ENCODE measurements around the gene UCK2. TPM values are rescaled to one million over a fixed set of nuclear protein-coding genes. Genes with fewer than 3 reads are reported as not detected.

Gene UCK2
- total RNA-seq, 1 experiment from 2014 or later = 91.2 TPM

DNA sequence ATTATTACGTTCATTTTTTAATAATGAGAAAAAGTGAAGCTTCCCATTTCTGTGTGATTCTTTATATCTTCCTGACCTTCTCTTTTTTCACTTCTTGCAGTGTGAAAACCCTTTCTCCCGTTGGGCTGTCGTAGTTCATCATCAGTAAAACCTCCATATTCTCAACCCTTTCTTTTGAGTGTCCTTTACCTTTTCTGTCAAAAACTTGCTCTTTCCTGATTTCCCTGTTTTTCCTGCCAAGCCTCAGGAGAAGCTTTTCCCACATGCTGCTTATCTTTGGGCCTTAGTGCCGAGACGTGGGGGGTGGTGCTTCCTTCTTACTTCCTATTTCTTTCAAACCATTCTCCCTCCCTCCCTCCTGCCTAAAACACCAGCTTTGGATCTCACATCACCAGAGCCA is 46.1 kb downstream of the UCK2 start:
- 0 out of 2 replicates have a peak, but pooled peaks cover under 1% of the 10 kb centered on the region for H3K4me1 ChIP-seq (ENCODE audit: control insufficient read depth, insufficient read depth, low read length)
- no peak for ATAC-seq
- peaks cover 31% of the 10 kb centered on the region for H3K9me3 ChIP-seq (ENCODE audit: control insufficient read depth, insufficient read depth, low read depth, low read length)
- H3K27ac ChIP-seq (ENCODE audit: low read length) = no peak overlapping the region
- H3K36me3 ChIP-seq (ENCODE audit: control insufficient read depth, insufficient read depth, low read length) = no peaks in the 10 kb centered on the region
- intact Hi-C loops (cut with micrococcal nuclease; ENCODE audit: unreplicated experiment) = no loop called here
- ChIA-PET CTCF (no interaction called here), POLR2A (no interaction called here)
- BruUV-seq (replicated peaks) = no TSS peak
- no peaks in the 10 kb centered on the region for H3K27me3 ChIP-seq (ENCODE audit: control insufficient read depth, insufficient read depth, low read length)
- TF ChIP-seq POLR2AphosphoS5 (IDR thresholded peaks at IDR 0.05; ENCODE audit: low read depth, low read length) (no peak), TCF7L2 (IDR thresholded peaks at IDR 0.05; ENCODE audit: low read depth, low read length) (no peak), SIN3A (IDR thresholded peaks at IDR 0.05; ENCODE audit: borderline replicate concordance, insufficient read depth, low read depth, low read length) (no peak)
- TF ChIP-seq, protein P1, sequence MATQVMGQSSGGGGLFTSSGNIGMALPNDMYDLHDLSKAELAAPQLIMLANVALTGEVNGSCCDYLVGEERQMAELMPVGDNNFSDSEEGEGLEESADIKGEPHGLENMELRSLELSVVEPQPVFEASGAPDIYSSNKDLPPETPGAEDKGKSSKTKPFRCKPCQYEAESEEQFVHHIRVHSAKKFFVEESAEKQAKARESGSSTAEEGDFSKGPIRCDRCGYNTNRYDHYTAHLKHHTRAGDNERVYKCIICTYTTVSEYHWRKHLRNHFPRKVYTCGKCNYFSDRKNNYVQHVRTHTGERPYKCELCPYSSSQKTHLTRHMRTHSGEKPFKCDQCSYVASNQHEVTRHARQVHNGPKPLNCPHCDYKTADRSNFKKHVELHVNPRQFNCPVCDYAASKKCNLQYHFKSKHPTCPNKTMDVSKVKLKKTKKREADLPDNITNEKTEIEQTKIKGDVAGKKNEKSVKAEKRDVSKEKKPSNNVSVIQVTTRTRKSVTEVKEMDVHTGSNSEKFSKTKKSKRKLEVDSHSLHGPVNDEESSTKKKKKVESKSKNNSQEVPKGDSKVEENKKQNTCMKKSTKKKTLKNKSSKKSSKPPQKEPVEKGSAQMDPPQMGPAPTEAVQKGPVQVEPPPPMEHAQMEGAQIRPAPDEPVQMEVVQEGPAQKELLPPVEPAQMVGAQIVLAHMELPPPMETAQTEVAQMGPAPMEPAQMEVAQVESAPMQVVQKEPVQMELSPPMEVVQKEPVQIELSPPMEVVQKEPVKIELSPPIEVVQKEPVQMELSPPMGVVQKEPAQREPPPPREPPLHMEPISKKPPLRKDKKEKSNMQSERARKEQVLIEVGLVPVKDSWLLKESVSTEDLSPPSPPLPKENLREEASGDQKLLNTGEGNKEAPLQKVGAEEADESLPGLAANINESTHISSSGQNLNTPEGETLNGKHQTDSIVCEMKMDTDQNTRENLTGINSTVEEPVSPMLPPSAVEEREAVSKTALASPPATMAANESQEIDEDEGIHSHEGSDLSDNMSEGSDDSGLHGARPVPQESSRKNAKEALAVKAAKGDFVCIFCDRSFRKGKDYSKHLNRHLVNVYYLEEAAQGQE (IDR thresholded peaks at IDR 0.05; ENCODE audit: insufficient read depth in 1 of 2, low read depth in 2 of 2, low read length in 1 of 2) = no peak
- TF ChIP-seq, protein P2, sequence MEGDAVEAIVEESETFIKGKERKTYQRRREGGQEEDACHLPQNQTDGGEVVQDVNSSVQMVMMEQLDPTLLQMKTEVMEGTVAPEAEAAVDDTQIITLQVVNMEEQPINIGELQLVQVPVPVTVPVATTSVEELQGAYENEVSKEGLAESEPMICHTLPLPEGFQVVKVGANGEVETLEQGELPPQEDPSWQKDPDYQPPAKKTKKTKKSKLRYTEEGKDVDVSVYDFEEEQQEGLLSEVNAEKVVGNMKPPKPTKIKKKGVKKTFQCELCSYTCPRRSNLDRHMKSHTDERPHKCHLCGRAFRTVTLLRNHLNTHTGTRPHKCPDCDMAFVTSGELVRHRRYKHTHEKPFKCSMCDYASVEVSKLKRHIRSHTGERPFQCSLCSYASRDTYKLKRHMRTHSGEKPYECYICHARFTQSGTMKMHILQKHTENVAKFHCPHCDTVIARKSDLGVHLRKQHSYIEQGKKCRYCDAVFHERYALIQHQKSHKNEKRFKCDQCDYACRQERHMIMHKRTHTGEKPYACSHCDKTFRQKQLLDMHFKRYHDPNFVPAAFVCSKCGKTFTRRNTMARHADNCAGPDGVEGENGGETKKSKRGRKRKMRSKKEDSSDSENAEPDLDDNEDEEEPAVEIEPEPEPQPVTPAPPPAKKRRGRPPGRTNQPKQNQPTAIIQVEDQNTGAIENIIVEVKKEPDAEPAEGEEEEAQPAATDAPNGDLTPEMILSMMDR (IDR thresholded peaks at IDR 0.05) = no peak
- no peak for DNase-seq (ENCODE audit: low read depth, low spot score)
- no peak overlapping the region for H3K4me3 ChIP-seq (ENCODE audit: low read depth in 2 of 2, low read length in 2 of 2)
- in situ Hi-C loops (cut with HindIII; ENCODE audit: low pct_unique_long_range_greater_than_20kb, low sequenced_read_pairs) = no loop called here

- no peak overlapping the region for H3K4me3 ChIP-seq (ENCODE audit: low read depth in 2 of 2, low read length in 2 of 2)
- CTCF ChIA-PET = interaction anchor here (0.6 kb wide), 1 partner anchor 49 kb away, joined by 6 read pairs; no protein-coding TSS in a partner anchor
- no peak for DNase-seq (ENCODE audit: low read depth, low spot score)
- BruUV-seq (replicated peaks) = no TSS peak
- H3K9me3 ChIP-seq (ENCODE audit: control insufficient read depth, insufficient read depth, low read depth, low read length) = peaks cover 31% of the 10 kb centered on the region
- no peaks in the 10 kb centered on the region for H3K27me3 ChIP-seq (ENCODE audit: control insufficient read depth, insufficient read depth, low read length)
- intact Hi-C loops (cut with micrococcal nuclease; ENCODE audit: unreplicated experiment) (no loop called here), in situ Hi-C loops (cut with HindIII; ENCODE audit: low pct_unique_long_range_greater_than_20kb, low sequenced_read_pairs) (no loop called here)
- TF ChIP-seq, protein P1 (IDR thresholded peaks at IDR 0.05; ENCODE audit: insufficient read depth in 1 of 2, low read depth in 2 of 2, low read length in 1 of 2) = no peak
- no peak for TF ChIP-seq TCF7L2 (IDR thresholded peaks at IDR 0.05; ENCODE audit: low read depth, low read length)
- no peak overlapping the region for H3K27ac ChIP-seq (ENCODE audit: low read length)
- ATAC-seq = no peak
- no peaks in the 10 kb centered on the region for H3K36me3 ChIP-seq (ENCODE audit: control insufficient read depth, insufficient read depth, low read length)
- no peaks in the 10 kb centered on the region for H3K4me1 ChIP-seq (ENCODE audit: control insufficient read depth, insufficient read depth, low read length)
- POLR2A ChIA-PET = no interaction called here
These were observed 47.2 kb downstream of the UCK2 start for GRCh38 chr1:165874643-165875042.
